ENCODE data around the gene KRT6B. TPM values are rescaled to one million over a fixed set of nuclear protein-coding genes. Genes with fewer than 3 reads are reported as not detected.
"Not testable (repeated sequence)": the region's sequence is repeated elsewhere in the genome, so short reads cannot be mapped to it uniquely, and the experiment has no call there.

Gene KRT6B
- total RNA-seq, 1 donor from 2014 or later, result not detected

DNA sequence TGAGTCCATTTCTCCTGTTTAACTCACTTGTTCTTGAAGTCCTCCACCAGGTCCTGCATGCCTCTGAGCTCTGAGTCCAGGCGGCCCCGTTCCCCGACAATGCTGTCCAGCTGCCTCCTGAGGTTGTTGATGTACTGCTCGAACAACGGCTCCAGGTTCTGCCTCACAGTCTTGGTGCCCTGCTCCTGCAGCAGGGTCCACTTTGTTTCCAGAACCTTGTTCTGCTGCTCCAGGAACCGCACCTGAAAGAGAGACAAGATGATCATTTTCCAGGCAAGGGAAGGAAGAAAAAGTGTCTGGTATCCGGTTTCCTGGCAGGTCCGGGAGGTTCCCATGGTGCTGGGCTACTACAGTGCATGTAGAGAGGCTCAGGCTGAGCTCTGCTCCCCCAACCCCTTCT is 39.5 kb upstream of the KRT6B start:
- H3K4me3 Mint-ChIP-seq (ENCODE audit: low read depth); DNase-seq (ENCODE audit: low spot score); H3K9me3 Mint-ChIP-seq; H3K4me1 Mint-ChIP-seq (ENCODE audit: low read depth); H3K36me3 Mint-ChIP-seq (ENCODE audit: low read depth); intact Hi-C loops (cut with micrococcal nuclease); H3K27ac Mint-ChIP-seq: not testable (repeated sequence)
- H3K27me3 Mint-ChIP-seq (ENCODE audit: low read depth), result peaks cover 11% of the 10 kb centered on the region

DNA sequence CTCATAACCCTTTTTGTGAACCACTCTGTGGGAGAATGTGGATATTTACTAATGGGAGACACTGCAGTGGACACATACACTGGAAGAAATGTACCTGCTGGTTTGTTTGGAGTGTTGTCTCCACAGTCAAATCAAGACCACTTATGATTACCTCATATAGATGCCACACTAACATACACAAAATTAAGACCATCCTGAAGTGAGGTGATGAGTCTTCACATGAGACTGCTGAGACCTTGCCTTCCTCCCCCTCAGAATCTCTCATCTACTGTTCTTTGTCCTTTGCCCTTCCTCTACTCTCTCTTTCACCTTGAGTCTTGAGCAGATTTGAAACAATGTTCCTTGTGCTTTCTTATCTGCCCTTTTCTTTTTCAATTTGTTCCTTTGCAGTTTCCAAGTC is 36.8 kb upstream of the KRT6B start:
- peaks cover 25% of the 10 kb centered on the region for H3K27me3 Mint-ChIP-seq (ENCODE audit: low read depth)
- DNase-seq (ENCODE audit: low spot score), result no peak
- intact Hi-C loops (cut with micrococcal nuclease), result no loop called here

DNA sequence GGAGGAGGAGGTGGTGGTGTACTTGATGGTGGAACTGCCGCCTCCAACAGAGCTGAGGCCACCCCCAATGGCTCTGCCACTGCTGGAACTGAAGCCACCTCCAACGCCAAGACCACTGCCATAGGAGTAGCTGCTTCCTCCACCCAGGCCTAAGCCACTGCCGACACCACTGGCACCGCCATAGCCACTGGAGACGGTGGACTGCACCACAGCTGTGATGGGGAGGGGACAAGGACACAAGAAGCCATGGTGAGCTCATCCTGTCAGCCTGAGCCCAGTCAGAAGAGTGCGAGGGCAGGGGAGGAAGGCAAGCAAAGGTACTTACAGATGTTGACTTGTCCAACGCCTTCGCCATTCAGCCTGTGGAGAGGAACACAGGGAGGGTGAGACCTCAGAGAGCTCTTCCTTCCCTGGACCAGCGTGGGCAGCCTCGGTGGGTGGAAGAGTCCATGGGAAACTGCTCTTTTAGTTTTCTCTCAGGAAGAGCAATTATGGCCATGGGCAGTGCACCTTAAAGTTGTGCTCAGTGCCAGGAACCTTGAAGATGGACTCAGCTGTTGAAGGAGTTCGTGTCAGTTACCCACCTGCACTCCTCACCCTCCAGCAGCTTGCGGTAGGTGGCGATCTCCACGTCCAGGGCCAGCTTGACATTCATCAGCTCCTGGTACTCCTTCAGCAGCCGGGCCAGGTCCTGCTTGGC is 35.9 kb upstream of the KRT6B start:
- intact Hi-C loops (cut with micrococcal nuclease); DNase-seq (ENCODE audit: low spot score); H3K27ac Mint-ChIP-seq; H3K4me1 Mint-ChIP-seq (ENCODE audit: low read depth); H3K9me3 Mint-ChIP-seq; H3K4me3 Mint-ChIP-seq (ENCODE audit: low read depth); H3K36me3 Mint-ChIP-seq (ENCODE audit: low read depth): not testable (repeated sequence)
- H3K27me3 Mint-ChIP-seq (ENCODE audit: low read depth), result peaks cover 33% of the 10 kb centered on the region

More for the DNA sequence above, 36.8 kb upstream of the KRT6B start:
- Mint-ChIP-seq H3K9me3 (no peaks in the 10 kb centered on the region), H3K36me3 (ENCODE audit: low read depth) (no peaks in the 10 kb centered on the region), H3K4me1 (ENCODE audit: low read depth) (no peaks in the 10 kb centered on the region), H3K4me3 (ENCODE audit: low read depth) (no peak overlapping the region), H3K27ac (no peak overlapping the region)

DNA sequence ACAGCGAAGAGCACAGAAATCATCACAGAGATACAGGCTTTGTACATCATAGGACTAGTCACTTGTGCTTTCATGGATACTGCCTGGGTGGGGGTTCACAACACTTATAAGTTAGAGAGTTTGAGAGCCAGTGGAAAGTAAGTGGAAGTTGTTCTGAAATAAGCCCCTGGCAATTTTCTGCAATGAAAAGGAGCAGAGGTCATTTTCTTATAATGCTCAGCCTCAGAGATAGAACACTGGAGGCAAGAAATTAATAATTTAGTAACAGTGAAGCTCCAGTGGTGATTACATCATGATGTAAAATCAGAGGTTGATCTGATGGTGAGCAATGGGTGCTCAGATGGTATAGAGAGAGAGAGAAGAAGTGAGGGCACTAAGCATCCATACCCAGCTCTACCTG is 35.3 kb upstream of the KRT6B start:
- Mint-ChIP-seq H3K9me3 (no peaks in the 10 kb centered on the region), H3K27me3 (ENCODE audit: low read depth) (peaks cover 36% of the 10 kb centered on the region), H3K4me1 (ENCODE audit: low read depth) (no peaks in the 10 kb centered on the region), H3K4me3 (ENCODE audit: low read depth) (no peak overlapping the region), H3K36me3 (ENCODE audit: low read depth) (no peaks in the 10 kb centered on the region), H3K27ac (no peak overlapping the region)
- no peak for DNase-seq (ENCODE audit: low spot score)
- intact Hi-C loops (cut with micrococcal nuclease), result no loop called here

DNA sequence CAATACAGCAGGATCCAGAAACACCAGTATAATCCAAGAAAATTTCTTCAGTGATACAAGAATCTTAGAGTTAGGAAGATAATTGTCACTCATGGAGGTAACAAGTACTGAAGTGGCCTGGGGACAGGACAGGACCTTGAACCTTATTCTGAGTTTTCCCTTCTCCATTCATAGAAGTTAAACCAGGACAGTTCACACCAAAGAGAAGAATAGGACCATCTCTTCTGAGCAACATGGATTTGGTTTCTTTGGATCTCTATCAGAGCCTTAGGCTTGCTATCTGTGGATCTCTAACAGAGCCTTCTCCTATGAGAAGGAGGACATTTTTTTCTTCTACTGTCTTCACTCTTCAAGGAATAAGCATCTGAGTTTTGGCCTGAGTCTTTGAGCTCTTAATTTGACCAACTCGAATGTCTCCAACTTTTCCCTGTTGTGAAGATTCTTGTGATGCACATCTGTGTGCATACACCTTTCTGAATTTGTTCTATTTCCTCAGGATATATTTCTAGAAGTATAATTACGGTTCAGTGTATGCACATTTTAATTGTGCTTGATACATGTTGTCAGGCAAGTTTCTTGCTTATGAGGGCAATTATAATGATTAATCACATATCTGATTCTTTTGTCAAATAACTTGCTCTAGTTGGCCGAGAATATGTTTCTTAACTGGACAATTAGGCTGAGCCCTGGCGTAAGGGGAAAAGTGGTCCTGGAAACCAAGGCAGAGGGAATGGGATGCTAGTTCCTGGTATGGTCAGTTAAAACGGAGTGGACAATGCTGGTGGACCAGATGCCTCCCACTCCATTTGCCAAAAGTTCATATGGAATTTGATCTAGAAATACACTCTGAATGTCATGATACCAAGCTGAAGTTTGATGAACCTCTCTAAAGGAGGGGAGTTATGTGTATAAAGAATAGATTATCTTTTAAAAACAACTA is 34.5 kb upstream of the KRT6B start:
- no peak overlapping the region for H3K4me3 Mint-ChIP-seq (ENCODE audit: low read depth)
- no peaks in the 10 kb centered on the region for H3K4me1 Mint-ChIP-seq (ENCODE audit: low read depth)
- H3K9me3 Mint-ChIP-seq, result no peaks in the 10 kb centered on the region
- intact Hi-C loops (cut with micrococcal nuclease), result no loop called here
- peaks cover 35% of the 10 kb centered on the region for H3K27me3 Mint-ChIP-seq (ENCODE audit: low read depth)
- H3K36me3 Mint-ChIP-seq (ENCODE audit: low read depth), result no peaks in the 10 kb centered on the region
- no peak overlapping the region for H3K27ac Mint-ChIP-seq
- DNase-seq (ENCODE audit: low spot score), result no peak

DNA sequence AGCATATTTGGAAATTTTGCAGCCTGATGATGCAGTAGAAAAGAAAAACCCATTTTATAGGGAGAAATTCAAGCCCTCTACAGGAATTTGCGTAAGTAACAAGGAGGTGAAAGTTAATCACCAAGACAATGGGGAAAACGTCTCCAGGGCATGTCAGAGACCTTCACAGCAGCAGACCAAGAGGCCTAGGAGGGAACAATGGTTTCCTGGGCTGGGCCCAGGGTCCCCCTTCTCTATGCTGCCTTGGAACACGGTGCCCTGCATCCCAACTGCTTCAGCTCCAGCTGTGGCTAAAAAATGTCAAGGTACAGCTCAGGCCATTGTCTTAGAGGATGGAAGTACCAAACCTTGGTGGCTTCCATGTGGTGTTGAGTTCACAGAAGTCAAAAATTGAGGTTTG is 28.1 kb upstream of the KRT6B start:
- H3K27me3 Mint-ChIP-seq (ENCODE audit: low read depth), result peaks cover 26% of the 10 kb centered on the region

DNA sequence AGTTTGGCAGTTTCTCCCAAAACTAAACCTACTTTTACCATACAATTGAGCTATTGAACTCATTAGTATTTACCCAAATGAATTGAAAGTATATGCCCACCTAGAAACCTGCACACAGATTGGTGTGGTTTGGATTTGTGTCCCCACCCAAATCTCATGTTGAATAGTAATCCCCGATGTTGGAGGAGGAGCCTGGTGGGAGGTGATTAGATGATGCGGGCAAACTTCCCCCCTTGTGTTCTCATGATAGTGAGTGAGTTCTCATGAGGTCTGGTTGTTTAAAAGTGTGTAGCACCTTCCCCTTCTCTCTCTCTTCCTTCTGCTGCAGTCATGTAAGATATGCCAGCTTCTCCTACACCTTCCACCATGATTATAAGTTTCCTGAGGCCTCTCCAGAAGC is 25.7 kb upstream of the KRT6B start:
- no peak for DNase-seq (ENCODE audit: low spot score)
- intact Hi-C loops (cut with micrococcal nuclease), result no loop called here
- Mint-ChIP-seq H3K9me3 (peaks cover 8% of the 10 kb centered on the region), H3K27me3 (ENCODE audit: low read depth) (peaks cover 7% of the 10 kb centered on the region), H3K36me3 (ENCODE audit: low read depth) (no peaks in the 10 kb centered on the region), H3K27ac (no peak overlapping the region), H3K4me3 (ENCODE audit: low read depth) (no peak overlapping the region), H3K4me1 (ENCODE audit: low read depth) (no peaks in the 10 kb centered on the region)

More for the DNA sequence above, 28.1 kb upstream of the KRT6B start:
- Mint-ChIP-seq H3K36me3 (ENCODE audit: low read depth) (no peaks in the 10 kb centered on the region), H3K4me1 (ENCODE audit: low read depth) (no peaks in the 10 kb centered on the region), H3K9me3 (peaks cover 8% of the 10 kb centered on the region), H3K4me3 (ENCODE audit: low read depth) (no peak overlapping the region), H3K27ac (no peak overlapping the region)
- intact Hi-C loops (cut with micrococcal nuclease), result no loop called here
- DNase-seq (ENCODE audit: low spot score), result no peak

DNA sequence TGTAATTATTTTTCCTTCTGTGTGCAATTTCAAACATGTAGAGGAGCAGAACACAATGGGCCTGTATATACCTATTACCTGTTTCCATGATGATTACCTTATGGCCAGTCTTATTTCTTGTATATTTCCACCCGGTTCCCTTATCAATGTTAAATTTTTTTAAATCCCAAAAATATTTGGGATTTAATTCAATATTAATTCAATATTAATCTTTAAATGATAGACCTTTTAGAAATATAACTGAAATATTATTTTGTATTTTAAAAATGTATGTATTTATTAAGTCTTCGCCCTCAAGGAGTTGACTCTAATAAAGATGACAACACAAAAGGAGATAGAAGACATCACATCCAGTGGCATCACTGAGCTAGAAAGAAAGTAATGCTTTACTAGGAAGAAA is 22.3 kb upstream of the KRT6B start:
- H3K27me3 Mint-ChIP-seq (ENCODE audit: low read depth), result peaks cover 4% of the 10 kb centered on the region
- no peak overlapping the region for H3K27ac Mint-ChIP-seq
- no peaks in the 10 kb centered on the region for H3K4me1 Mint-ChIP-seq (ENCODE audit: low read depth)
- DNase-seq (ENCODE audit: low spot score), result no peak
- intact Hi-C loops (cut with micrococcal nuclease), result no loop called here
- H3K36me3 Mint-ChIP-seq (ENCODE audit: low read depth), result no peaks in the 10 kb centered on the region
- H3K4me3 Mint-ChIP-seq (ENCODE audit: low read depth), result no peak overlapping the region
- H3K9me3 Mint-ChIP-seq, result peaks cover 2% of the 10 kb centered on the region

DNA sequence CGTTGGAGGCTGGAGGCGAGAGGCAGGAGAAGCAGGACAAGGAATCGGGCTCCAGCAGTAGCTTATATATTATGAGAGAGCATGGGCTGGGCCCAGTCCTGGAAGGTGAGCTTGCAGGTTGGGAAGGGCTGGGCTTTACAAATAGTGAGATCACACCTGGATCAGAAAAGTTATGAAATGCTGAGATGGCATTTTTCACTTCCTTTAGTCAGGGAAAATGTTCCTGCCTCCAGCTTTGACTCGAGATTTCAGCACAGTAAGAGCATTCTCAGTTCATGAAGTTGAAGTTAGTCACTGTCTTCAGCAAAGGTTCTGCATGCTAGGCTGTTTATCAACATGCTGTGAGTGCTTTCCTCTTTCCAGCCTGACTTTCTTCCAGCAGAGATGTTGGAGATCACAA is 21.8 kb upstream of the KRT6B start, which contains the start of gene KRT6C:
KRT6C (minus strand) TSS at position 38 of the 400 bp plus-strand sequence. CDS start 68 bp downstream, outside the sequence.
- Mint-ChIP-seq H3K9me3 (no peaks in the 10 kb centered on the region), H3K27me3 (ENCODE audit: low read depth) (peaks cover 4% of the 10 kb centered on the region), H3K36me3 (ENCODE audit: low read depth) (no peaks in the 10 kb centered on the region), H3K4me3 (ENCODE audit: low read depth) (no peak within 1 kb of the TSS), H3K4me1 (ENCODE audit: low read depth) (no peaks in the 10 kb centered on the region), H3K27ac (no peak within 1 kb of the TSS)
- intact Hi-C loops (cut with micrococcal nuclease), result no loop called here
- DNase-seq (ENCODE audit: low spot score), result no peak

DNA sequence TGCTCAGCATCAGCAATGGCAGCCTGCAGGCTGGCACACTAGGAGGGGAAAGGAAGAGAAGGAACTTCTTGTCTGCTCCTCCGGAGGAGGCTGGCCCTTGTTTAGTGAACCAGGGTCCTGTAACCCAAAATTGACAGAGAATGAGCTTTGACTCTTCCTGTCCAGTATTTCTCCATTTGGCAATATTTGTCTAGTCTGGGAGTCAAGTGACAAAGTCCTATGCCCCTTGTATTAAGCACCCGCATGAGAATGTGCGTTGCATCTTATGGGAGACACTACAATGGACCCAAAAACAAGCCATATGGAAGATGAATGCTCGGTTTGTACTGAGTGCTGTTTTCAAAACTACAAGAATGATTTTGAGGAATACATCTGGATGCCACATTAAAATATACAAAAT is 17.9 kb upstream of the KRT6B start:
- H3K36me3 Mint-ChIP-seq (ENCODE audit: low read depth), result no peaks in the 10 kb centered on the region
- peaks cover 5% of the 10 kb centered on the region for H3K27me3 Mint-ChIP-seq (ENCODE audit: low read depth)
- intact Hi-C loops (cut with micrococcal nuclease), result no loop called here
- H3K27ac Mint-ChIP-seq, result no peak overlapping the region
- H3K4me1 Mint-ChIP-seq (ENCODE audit: low read depth), result no peaks in the 10 kb centered on the region
- no peak for DNase-seq (ENCODE audit: low spot score)
- H3K9me3 Mint-ChIP-seq, result no peaks in the 10 kb centered on the region
- no peak overlapping the region for H3K4me3 Mint-ChIP-seq (ENCODE audit: low read depth)

DNA sequence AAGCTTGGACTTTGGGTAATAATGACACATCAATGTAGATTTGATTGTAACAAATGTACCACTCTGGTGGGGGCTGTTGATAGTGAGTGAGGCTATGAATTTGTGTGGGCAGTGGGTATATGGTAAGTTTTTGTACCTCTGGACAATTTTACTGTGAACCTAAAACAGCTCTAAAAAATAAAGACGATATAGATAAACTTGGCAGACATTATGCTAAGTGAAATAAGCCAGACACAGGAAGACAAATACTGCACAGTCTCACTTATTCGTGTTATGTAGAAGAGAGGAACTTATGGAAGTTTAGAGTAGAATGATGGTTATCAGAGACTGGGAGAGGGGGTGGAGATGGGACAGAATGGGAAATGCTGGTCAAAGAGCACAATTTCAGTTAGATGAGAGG is 13.0 kb upstream of the KRT6B start:
- DNase-seq (ENCODE audit: low spot score), result no peak
- Mint-ChIP-seq H3K4me1 (ENCODE audit: low read depth) (no peaks in the 10 kb centered on the region), H3K9me3 (no peaks in the 10 kb centered on the region), H3K36me3 (ENCODE audit: low read depth) (no peaks in the 10 kb centered on the region), H3K27me3 (ENCODE audit: low read depth) (peaks cover 17% of the 10 kb centered on the region), H3K27ac (no peak overlapping the region), H3K4me3 (ENCODE audit: low read depth) (no peak overlapping the region)
- intact Hi-C loops (cut with micrococcal nuclease), result no loop called here

DNA sequence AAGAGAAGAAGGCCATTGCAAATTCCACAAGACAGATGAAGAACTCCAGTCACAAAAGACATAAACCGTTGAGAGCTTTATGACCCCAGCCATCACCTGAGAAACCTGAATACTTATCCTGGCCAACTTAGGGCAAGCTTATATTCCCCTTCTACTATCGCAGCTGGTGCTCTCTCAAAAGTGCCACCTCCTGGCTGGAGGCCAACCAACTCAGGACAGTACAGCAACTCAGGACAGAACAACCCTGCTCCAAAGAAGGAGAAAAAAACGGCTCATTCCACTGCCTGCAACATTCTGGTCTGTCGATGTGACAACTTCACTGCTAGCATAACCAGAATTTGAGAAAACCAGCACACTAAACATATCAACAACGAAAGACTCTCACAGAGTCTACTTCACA is 9.7 kb upstream of the KRT6B start:
- no peaks in the 10 kb centered on the region for H3K36me3 Mint-ChIP-seq (ENCODE audit: low read depth)
- intact Hi-C loops (cut with micrococcal nuclease), result no loop called here
- H3K27ac Mint-ChIP-seq, result no peak overlapping the region
- no peaks in the 10 kb centered on the region for H3K4me1 Mint-ChIP-seq (ENCODE audit: low read depth)
- peaks cover 25% of the 10 kb centered on the region for H3K27me3 Mint-ChIP-seq (ENCODE audit: low read depth)
- DNase-seq (ENCODE audit: low spot score), result no peak
- H3K9me3 Mint-ChIP-seq, result no peaks in the 10 kb centered on the region
- no peak overlapping the region for H3K4me3 Mint-ChIP-seq (ENCODE audit: low read depth)

DNA sequence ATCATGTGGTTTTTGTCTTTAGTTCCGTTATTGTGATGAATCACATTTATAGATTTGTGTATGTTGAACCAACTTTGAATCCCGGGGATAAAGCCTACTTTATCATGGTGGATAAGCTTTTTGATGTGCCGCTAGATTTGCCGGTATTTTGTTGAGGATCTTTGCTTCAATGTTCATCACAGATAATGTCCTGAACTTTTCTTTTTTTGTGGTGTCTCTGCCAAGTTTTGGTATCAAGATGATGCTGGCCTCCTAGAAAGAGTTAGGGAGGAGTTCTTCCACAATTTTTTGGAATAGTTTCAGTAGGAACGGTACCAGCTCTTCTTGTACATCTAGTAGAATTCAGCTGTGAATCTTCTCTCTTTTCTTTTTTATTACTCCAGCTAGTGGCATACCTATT is 6.9 kb upstream of the KRT6B start:
- no peak overlapping the region for H3K27ac Mint-ChIP-seq
- peaks cover 31% of the 10 kb centered on the region for H3K27me3 Mint-ChIP-seq (ENCODE audit: low read depth)
- intact Hi-C loops (cut with micrococcal nuclease), result no loop called here
- H3K9me3 Mint-ChIP-seq, result no peaks in the 10 kb centered on the region
- no peak overlapping the region for H3K4me3 Mint-ChIP-seq (ENCODE audit: low read depth)
- DNase-seq (ENCODE audit: low spot score), result no peak
- no peaks in the 10 kb centered on the region for H3K36me3 Mint-ChIP-seq (ENCODE audit: low read depth)
- peaks cover 2% of the 10 kb centered on the region for H3K4me1 Mint-ChIP-seq (ENCODE audit: low read depth)
